IgD-negative memory B cell (primary cell): Measurements from ENCODE around the gene CD46. TPM values are rescaled to one million over a fixed set of nuclear protein-coding genes. Genes with fewer than 3 reads are reported as not detected.

Experiments
- H3K27ac Mint-ChIP-seq, 3 donors: one replicate each; pipeline ENCODE4 v1.8.0; 2020 to 2022; ENCODE audit warnings: mild to moderate bottlenecking in 3 of 3, mixed read lengths in 3 of 3, moderate library complexity in 1 of 3
- H3K27me3 Mint-ChIP-seq: one replicate; pipeline ENCODE4 v1.8.0; 2021; ENCODE audit warnings: mixed read lengths
- H3K36me3 Mint-ChIP-seq: one replicate; pipeline ENCODE4 v1.8.0; 2020; ENCODE audit warnings: mild to moderate bottlenecking, mixed read lengths
- H3K4me1 Mint-ChIP-seq, 3 donors: one replicate each; pipeline ENCODE4 v1.8.0; 2020 to 2022; ENCODE audit warnings: mixed read lengths in 3 of 3, mild to moderate bottlenecking in 1 of 3
- H3K4me3 Mint-ChIP-seq, 4 donors: one replicate each; pipeline ENCODE4 v1.8.0; 2020 to 2022; ENCODE audit warnings: mild to moderate bottlenecking in 4 of 4, mixed read lengths in 4 of 4, moderate library complexity in 3 of 4
- H3K9me3 Mint-ChIP-seq, 3 donors: one replicate each; pipeline ENCODE4 v1.8.0; 2020 to 2021; ENCODE audit warnings: mixed read lengths in 3 of 3, mild to moderate bottlenecking in 1 of 3
- polyA plus RNA-seq: library from polyadenylated mRNA; unstranded; fragments of 300-500 nt; fragmentation: Illumina TruSeq; gene quantifications from one replicate; pipeline ENCODE4 v1.2.3, GENCODE V29; 2021

The CD46 gene
- polyA plus RNA-seq, 1 donor from 2014 or later: 67.2 TPM

DNA sequence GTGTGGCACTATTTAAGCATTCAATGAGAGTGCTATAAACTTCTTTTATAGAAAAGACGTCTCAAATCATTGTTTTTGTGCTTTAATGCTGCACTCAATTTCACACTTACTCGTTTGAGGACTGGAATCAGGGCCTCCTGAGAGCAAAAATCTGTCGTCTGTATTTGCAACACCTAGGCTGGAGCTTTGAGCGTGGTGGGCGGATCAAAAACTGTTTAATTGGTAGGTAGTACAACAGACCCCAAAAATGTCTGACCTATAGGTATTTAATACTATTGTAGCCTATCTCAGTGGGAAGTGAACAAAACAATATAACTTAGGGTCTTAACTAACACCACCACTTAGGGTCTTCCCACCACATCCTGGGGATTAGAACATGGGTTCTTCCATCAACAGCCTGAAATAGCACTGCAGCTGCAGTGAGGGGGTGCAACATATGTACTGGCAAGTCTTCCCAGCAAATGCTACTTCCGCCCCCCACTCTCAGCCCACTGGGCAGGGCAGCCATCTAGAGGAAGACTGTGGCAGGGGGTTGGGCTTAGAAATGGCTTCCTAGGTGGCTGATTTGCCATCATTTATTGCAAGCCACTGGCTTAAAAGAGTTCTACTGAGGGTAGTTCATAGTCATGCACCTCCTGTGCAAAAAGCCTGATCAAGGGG, 48.3 kb downstream of the CD46 start:
- Mint-ChIP-seq H3K4me3 (peak overlapping the region in 1 of 4 donors; percentile 4), H3K27ac (peak overlapping the region; percentile 39 to 85 (median 78)), H3K9me3 (no peaks in the 10 kb centered on the region), H3K36me3 (peaks cover 5% of the 10 kb centered on the region), H3K4me1 (peaks cover 27 to 34% (median 34%) of the 10 kb centered on the region in 3 donors), H3K27me3 (no peaks in the 10 kb centered on the region)

DNA sequence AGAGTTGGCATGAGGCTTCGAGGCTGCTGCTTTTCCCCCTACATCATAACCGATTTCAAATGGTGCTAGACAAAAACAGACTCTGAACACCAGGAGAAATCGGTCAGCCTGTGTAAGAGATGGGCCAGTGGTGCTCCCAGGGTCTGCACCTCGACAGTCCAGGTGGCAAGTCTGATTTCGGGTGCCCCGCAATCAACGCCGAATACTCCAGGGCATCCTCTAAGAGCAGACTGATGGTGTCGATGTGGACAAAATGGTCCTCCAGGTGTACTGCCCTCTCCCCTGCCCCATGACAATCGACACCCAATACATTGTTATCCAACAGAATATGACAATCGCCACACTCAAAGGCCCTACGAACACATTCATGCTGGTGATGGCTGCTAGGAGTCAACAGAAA, 50.0 kb downstream of the CD46 start:
- no peaks in the 10 kb centered on the region for H3K27me3 Mint-ChIP-seq
- peaks cover 5% of the 10 kb centered on the region for H3K36me3 Mint-ChIP-seq
- H3K4me1 Mint-ChIP-seq: peaks cover 31 to 39% (median 37%) of the 10 kb centered on the region in 3 donors
- peak overlapping the region; percentile 39 to 96 (median 43) for H3K27ac Mint-ChIP-seq
- no peaks in the 10 kb centered on the region for H3K9me3 Mint-ChIP-seq
- H3K4me3 Mint-ChIP-seq: no peak overlapping the region

DNA sequence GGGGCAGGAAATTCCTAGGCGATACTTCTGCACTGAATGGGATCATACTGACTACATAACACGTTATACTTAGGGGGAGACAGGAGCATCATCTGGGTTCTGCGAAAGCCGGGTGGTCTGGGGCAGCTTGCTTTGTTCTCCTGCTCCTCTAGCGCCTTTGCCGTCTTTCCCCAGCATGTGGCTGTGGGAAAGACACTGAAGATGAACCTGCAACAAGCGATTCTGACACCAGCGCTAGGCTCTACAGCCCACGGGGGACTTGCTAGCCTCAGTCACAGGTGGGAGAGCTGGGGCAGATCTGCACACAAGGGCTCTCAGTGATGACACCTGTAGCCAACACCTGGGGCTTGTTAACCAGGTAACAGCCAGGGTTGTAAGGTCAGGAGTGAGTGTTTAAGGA, 51.8 kb downstream of the CD46 start:
- no peaks in the 10 kb centered on the region for H3K9me3 Mint-ChIP-seq
- H3K27me3 Mint-ChIP-seq: no peaks in the 10 kb centered on the region
- H3K27ac Mint-ChIP-seq: peak overlapping the region in 2 of 3 donors; percentile 2 to 12
- H3K36me3 Mint-ChIP-seq: peaks cover 5% of the 10 kb centered on the region
- peaks cover 38 to 45% (median 42%) of the 10 kb centered on the region in 3 donors for H3K4me1 Mint-ChIP-seq
- no peak overlapping the region for H3K4me3 Mint-ChIP-seq

DNA sequence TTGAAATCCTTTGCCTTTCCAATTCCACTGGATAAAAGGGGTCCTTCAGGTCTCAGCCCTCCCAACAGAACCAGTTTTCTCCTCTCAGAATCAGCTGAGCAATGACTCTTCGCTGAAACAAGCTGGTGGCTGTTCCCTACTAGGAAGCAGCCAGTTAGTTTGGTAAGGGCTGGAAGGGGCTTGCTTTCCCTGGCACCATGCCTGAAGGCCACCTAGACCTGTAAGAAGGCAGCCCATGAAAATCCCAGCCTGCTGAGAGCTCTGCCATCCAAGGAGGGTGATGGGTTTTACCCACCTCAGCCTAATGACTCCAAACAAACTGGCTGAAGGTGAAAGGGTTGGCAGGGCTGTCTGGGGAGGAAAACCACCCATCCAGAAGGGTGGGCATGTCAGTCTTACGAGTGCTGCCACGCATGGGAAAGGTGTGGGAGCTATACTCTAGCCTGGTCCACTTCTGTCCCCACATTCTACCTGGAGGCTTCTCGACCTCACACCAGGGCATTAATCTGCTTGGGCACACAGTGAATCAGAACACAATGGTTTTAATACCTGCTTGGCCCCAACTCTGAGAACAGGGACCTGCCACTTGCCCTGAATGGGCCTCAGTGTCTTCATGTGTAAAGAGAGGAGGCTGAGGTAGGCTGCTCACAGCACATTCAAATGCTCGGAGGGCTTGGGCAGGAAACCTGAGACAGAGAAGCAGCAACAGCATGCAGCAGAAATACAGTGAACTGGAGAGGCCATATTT, 53.0 kb downstream of the CD46 start:
- Mint-ChIP-seq H3K4me3 (no peak overlapping the region), H3K4me1 (peaks cover 38 to 42% (median 42%) of the 10 kb centered on the region in 3 donors), H3K9me3 (no peaks in the 10 kb centered on the region), H3K27ac (peak overlapping the region in 2 of 3 donors; percentile 12 to 67), H3K36me3 (peaks cover 5% of the 10 kb centered on the region), H3K27me3 (no peaks in the 10 kb centered on the region)

DNA sequence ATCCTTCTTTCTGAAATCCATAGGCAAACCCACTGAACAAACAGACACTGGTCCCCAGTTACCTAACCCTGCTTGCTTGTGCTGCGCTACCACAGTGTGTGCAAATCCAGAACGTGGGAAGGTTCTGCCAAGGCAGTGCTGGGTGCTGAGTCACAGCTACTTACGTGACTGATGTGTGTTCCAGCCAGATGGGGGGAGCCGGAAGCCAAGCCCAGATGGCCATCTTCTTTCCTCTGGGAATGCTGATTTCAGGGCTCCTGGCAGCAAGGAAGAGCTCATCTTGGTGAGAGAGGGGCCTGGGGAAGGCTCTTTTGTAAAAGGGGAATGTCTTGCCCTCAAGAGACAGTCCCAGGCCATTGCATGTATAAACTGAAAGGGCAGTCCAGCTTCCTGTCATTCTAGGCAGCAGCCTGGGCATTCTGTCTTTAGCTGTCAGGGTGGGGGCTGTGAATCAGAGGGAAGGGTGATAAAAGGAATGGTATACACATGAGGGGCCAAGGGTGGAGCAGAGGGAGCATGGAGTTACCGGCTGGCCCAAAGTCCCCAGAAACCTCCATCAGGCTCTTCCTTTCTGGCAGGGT, 54.1 kb downstream of the CD46 start:
- H3K36me3 Mint-ChIP-seq: peaks cover 4% of the 10 kb centered on the region
- peak overlapping the region; percentile 10 to 98 (median 22) for H3K27ac Mint-ChIP-seq
- peak overlapping the region in 2 of 4 donors; percentile 32 to 60 for H3K4me3 Mint-ChIP-seq
- no peaks in the 10 kb centered on the region for H3K9me3 Mint-ChIP-seq
- peaks cover 44% of the 10 kb centered on the region in 3 donors for H3K4me1 Mint-ChIP-seq
- no peaks in the 10 kb centered on the region for H3K27me3 Mint-ChIP-seq

DNA sequence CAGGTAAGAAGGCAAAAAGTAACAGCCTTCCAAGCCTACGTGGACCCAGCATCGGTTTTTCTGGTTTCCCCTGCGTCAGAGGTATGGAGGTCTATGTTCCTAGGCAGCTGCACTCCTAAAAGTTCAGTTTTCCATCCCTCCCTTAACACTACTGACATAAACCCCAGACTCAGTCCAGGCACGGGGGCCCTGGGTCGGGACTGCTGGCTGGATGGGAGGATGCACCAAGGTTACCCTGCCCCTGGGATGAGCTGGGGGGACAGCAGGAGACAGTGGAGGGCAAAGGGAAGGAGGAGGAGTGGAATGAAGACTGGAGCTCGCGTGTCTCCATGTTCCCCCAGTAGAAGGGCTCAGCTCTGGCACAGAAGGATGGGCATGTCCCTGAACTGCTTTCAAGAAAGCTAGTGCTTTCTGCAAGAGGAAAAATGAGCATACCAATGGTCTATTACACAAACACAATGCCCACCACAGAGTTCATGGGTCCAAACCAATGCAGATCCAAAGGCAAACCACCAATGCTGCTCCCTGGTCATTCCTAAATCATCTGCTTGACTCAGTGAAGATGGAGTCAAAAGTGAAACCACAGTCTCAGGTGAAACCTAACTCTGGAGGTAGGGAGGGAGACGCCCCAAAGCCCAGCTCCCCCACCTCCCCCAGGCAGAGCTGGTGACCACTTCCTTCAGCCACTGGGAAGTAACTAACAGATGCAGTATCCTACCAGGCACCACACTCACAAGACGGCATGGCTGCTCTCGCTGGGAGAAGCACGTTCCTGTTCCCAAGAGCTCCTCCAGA, 54.9 kb downstream of the CD46 start:
- H3K9me3 Mint-ChIP-seq: no peaks in the 10 kb centered on the region
- peak overlapping the region; percentile 93 to 98 (median 96) for H3K27ac Mint-ChIP-seq
- peaks cover 2% of the 10 kb centered on the region for H3K36me3 Mint-ChIP-seq
- no peaks in the 10 kb centered on the region for H3K27me3 Mint-ChIP-seq
- H3K4me3 Mint-ChIP-seq: peak overlapping the region in 3 of 4 donors; percentile 60 to 86 (median 77)
- peaks cover 40 to 42% (median 41%) of the 10 kb centered on the region in 3 donors for H3K4me1 Mint-ChIP-seq

DNA sequence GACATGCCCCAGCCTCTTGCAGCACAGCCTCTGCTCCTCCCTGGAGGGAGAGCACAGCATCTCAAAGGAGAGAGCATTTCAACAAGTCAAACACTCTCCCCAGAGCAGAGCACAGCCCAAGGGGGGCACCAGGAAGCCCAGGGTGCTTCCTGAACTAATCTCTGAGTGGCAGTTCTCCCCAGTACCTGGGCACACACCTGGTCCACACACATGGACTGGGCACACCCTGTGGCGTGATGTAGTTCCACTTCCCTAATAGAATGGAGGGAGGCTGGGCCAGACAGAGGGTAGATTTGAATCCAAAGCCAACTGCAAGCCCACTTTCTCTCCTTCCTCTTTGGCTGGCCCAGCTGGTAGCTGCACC, 55.5 kb downstream of the CD46 start:
- Mint-ChIP-seq H3K27ac (peak overlapping the region; percentile 93 to 98 (median 96)), H3K4me1 (peaks cover 46% of the 10 kb centered on the region in 3 donors), H3K4me3 (peak overlapping the region in 3 of 4 donors; percentile 60 to 86 (median 77)), H3K9me3 (no peaks in the 10 kb centered on the region), H3K27me3 (no peaks in the 10 kb centered on the region), H3K36me3 (peaks cover 4% of the 10 kb centered on the region)

DNA sequence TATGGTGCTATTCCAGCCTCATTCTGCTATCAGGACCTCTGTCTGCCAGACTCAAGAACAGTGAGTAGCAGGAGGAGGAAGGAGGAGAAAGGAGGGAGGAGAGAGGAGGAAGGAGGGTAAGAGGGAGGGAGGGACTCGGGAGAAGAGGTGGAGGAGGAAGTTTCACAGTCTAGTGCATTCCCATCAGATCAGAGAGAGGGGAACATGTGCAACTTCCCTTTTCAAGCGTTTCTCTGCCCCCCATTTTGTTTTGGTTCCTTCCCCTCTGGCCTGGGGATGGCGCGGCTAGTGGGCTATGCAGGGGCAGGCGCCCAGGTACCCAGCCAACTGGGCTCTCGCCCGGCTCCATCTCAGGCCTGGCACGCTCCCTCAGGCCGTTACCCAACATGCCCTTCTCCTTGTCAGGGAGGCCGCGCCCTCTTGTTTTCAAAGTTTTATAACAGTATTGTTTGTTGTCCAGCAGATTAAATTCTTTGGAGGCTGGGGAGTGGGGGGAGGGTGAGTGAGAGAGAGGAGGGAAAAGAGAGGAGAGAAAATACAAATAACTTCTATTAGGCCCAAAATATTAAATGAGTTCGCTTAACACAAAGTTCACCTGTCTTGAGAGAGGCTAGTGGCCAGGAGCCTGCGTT, 56.0 kb downstream of the CD46 start:
- Mint-ChIP-seq H3K36me3 (peaks cover 4% of the 10 kb centered on the region), H3K4me3 (peak overlapping the region; percentile 44 to 86 (median 68)), H3K9me3 (no peaks in the 10 kb centered on the region), H3K27ac (peak overlapping the region; percentile 93 to 98 (median 96)), H3K27me3 (no peaks in the 10 kb centered on the region), H3K4me1 (peaks cover 46 to 47% (median 46%) of the 10 kb centered on the region in 3 donors)

DNA sequence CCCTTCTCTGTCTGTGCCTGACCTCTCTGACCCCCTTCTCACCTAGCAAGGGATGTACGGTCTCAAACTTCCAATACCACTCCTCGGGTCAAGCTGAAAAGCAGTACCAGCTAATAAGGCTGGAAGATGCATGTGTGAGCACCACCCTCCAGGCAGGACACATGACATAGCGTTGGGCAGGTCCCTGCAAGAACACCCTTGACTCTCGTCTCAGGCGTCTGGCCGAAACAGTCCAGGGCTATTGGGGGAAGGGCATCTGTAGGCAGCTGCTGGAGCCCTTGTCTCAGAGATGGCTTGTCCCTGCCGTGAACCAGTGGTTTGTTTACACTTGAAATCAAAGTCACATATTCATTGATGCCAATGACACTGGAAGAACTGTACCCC, 56.5 kb downstream of the CD46 start:
- Mint-ChIP-seq H3K9me3 (no peaks in the 10 kb centered on the region), H3K4me3 (peak overlapping the region in 3 of 4 donors; percentile 60 to 86 (median 68)), H3K4me1 (peaks cover 49 to 52% (median 51%) of the 10 kb centered on the region in 3 donors), H3K27ac (peak overlapping the region; percentile 93 to 98 (median 96)), H3K36me3 (peaks cover 4% of the 10 kb centered on the region), H3K27me3 (no peaks in the 10 kb centered on the region)

DNA sequence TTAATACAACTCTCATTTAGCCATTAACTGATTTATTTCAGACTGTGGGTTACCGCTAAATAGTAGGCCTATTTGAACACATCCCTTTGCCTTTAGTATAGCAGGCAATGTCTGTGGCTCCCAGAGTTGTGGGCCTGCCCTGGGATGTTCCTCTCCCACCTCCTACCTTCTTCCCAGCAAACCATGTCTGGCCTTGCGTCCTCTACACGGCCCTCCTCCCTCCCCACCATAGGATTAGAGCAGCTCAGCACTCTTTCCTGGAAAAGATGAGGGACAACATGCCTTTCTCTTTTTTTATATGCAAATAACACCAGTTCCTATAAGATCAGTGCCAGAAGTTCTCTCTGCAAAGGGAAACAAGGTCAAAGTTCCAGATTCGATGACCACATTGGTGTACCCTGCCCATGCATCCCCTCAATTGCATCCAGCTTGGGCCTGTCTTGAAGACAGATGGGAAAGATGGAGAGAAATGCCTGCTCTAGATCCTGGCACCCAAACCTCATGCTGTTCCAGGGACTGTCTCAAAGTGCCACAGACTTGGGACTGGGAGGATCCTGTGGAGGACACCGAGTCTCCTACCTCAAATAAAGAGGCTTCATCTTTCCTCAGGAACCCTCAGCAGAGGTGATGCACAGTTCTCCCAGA, 57.2 kb downstream of the CD46 start:
- peak overlapping the region; percentile 93 to 98 (median 96) for H3K27ac Mint-ChIP-seq
- peaks cover 55 to 58% (median 58%) of the 10 kb centered on the region in 3 donors for H3K4me1 Mint-ChIP-seq
- no peaks in the 10 kb centered on the region for H3K9me3 Mint-ChIP-seq
- H3K4me3 Mint-ChIP-seq: peak overlapping the region in 3 of 4 donors; percentile 59 to 78 (median 77)
- peaks cover 4% of the 10 kb centered on the region for H3K36me3 Mint-ChIP-seq
- H3K27me3 Mint-ChIP-seq: no peaks in the 10 kb centered on the region

DNA sequence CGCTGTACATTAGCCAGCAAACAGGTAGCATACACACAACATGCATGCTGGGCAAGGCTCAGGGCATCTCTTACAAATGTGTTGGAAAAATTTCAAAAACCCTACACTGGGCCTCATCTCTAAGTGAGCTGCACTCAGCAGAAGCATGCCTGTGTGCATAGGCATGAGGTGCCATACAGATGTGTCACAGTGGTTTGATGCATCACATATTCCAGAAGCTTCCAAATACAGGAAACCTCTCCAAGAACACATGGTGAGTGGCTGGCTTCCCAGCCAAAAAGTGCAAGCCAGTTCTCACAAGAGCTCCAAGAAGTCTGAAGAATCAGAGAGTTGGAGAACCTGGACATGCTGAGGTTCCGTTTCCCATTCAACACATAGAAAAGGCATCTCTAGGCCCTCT, 58.3 kb downstream of the CD46 start:
- Mint-ChIP-seq H3K9me3 (no peaks in the 10 kb centered on the region), H3K4me3 (peak overlapping the region in 2 of 4 donors; percentile 59 to 73), H3K36me3 (peaks cover 4% of the 10 kb centered on the region), H3K27me3 (no peaks in the 10 kb centered on the region), H3K27ac (peak overlapping the region; percentile 17 to 98 (median 29)), H3K4me1 (peaks cover 64 to 70% (median 64%) of the 10 kb centered on the region in 3 donors)

DNA sequence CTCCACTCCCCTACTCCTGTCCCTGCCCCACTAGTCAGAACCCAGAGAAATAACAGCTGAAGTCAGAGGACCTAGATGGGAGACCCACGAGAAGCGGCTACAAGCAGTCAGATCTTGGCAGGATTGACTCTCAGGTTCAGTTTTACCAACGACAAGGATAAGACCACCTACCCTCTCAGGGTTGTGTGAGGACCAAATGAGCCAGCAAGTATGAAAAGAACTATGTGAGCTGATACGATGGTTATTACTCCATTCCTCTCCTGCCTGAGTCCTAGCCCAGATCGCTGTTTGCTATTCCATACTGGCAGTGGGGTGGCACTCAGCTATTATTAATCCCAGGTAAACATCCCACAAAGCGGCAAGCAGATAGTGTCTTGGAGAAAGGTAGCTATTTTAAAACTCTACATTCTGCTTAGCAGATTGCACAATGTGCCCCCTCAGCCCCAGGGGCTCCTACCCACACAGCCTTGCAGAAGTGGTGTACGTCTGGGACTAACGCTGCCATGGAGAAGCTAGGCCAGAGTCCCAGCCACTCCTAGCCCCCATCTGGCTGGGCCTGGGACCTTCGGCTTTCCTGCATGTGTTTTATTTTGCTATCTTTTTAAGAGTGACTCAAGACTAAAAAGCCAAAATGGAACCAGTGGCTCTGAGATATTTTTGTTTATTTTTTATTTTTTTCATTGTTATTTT, 58.9 kb downstream of the CD46 start:
- Mint-ChIP-seq H3K27ac (peak overlapping the region in 2 of 3 donors; percentile 17 to 98), H3K36me3 (peaks cover 7% of the 10 kb centered on the region), H3K27me3 (no peaks in the 10 kb centered on the region), H3K4me1 (peaks cover 66 to 74% (median 70%) of the 10 kb centered on the region in 3 donors), H3K4me3 (peak overlapping the region in 1 of 4 donors; percentile 47), H3K9me3 (no peaks in the 10 kb centered on the region)

DNA sequence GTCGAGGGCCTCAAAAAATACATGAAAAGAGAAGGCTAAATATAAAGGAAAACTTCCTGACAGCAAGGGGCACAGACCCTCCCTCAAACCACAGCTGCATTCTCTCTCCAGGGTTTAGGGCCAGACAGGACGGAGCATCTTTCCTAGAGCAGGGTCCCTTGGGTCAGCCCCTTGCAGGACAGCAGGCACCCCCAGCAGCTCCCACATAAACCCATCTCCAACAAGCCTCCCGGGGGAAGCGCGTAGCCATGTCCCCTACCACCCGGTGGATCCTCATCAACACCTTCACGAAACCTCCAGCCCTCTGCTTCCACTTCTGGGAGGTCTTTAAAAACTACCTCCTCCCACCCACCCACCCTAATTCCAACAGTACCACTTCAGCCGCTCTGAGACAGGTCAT, 59.5 kb downstream of the CD46 start:
- H3K4me3 Mint-ChIP-seq: peak overlapping the region in 1 of 4 donors; percentile 12
- H3K36me3 Mint-ChIP-seq: peaks cover 7% of the 10 kb centered on the region
- peaks cover 71 to 80% (median 75%) of the 10 kb centered on the region in 3 donors for H3K4me1 Mint-ChIP-seq
- peak overlapping the region in 2 of 3 donors; percentile 90 to 94 for H3K27ac Mint-ChIP-seq
- no peaks in the 10 kb centered on the region for H3K9me3 Mint-ChIP-seq
- no peaks in the 10 kb centered on the region for H3K27me3 Mint-ChIP-seq
